OCI-LY3 (cell line): ENCODE measurements around the gene SH3PXD2A.
"Not testable (repeated sequence)": the region's sequence is repeated elsewhere in the genome, so short reads cannot be mapped to it uniquely, and the experiment has no call there.

ENCODE experiments used
- H2AFZ ChIP-seq: fragments of 200-600, 300-600 bp; shearing (Covaris generic); 2 replicates; pipeline ENCODE4 v1.6.0; 2014; ENCODE audit warnings: antibody characterized with exemption, low read depth, low read length
- H3K27ac ChIP-seq: fragments of 200-600, 300-600 bp; sonication (generic); 2 replicates; pipeline ENCODE4 v1.5.1; 2014; ENCODE audit warnings: mild to moderate bottlenecking, low read length, moderate library complexity, mixed read lengths
- H3K27me3 ChIP-seq: fragments of 200-600, 300-600 bp; sonication (generic); 2 replicates; pipeline ENCODE4 v1.6.1; 2014; ENCODE audit warnings: low read depth, low read length, mixed read lengths
- H3K36me3 ChIP-seq: fragments of 200-600, 300-600 bp; sonication (generic); replicated peaks from 2 replicates; pipeline ENCODE3; 2014; ENCODE audit warnings: low read depth, low read length, mixed read lengths
- H3K4me1 ChIP-seq: fragments of 300-600, 200-600 bp; sonication (generic); 2 replicates; pipeline ENCODE4 v1.6.1; 2014; ENCODE audit warnings: low read length, mixed read lengths
- H3K4me2 ChIP-seq: fragments of 200-600, 300-600 bp; sonication (generic); 2 replicates; pipeline ENCODE4 v1.6.1; 2014; ENCODE audit warnings: low read length, mixed read lengths
- H3K4me3 ChIP-seq: fragments of 300-600, 200-600 bp; sonication (generic); 2 replicates; pipeline ENCODE4 v1.5.1; 2014; ENCODE audit warnings: antibody characterized with exemption, mild to moderate bottlenecking, low read length, moderate library complexity
- H3K79me2 ChIP-seq: fragments of 300-600, 200-600 bp; shearing (Covaris generic); 2 replicates; pipeline ENCODE4 v1.6.1; 2014; ENCODE audit warnings: mild to moderate bottlenecking, low read length, mixed read lengths
- H3K9ac ChIP-seq: fragments of 300-600, 200-600 bp; shearing (Covaris generic); 2 replicates; pipeline ENCODE4 v1.6.0; 2014; ENCODE audit warnings: mild to moderate bottlenecking, low read length, moderate library complexity
- H3K9me3 ChIP-seq: fragments of 200-600, 300-600 bp; shearing (Covaris generic); 2 replicates; pipeline ENCODE4 v1.6.1; 2014; ENCODE audit warnings: low read length, mixed read lengths; ENCODE audit not compliant: insufficient read depth
- H4K20me1 ChIP-seq: fragments of 200-600, 300-600 bp; sonication (generic); 2 replicates; pipeline ENCODE4 v1.6.1; 2016; ENCODE audit warnings: low read length, mixed read lengths; ENCODE audit not compliant: insufficient read depth
- CTCF ChIP-seq: fragments of 200-600, 300-600 bp; sonication (generic); IDR thresholded peaks from 2 replicates; pipeline ENCODE4 v1.5.1; 2014; ENCODE audit warnings: antibody characterized with exemption, low read length, low read depth
- EZH2phosphoT487 ChIP-seq: fragments of 200-600 bp; shearing (Covaris generic); IDR thresholded peaks from 2 replicates; pipeline ENCODE4 v1.6.1; 2018; ENCODE audit warnings: antibody characterized with exemption, mixed run types, low read depth

Gene SH3PXD2A

DNA sequence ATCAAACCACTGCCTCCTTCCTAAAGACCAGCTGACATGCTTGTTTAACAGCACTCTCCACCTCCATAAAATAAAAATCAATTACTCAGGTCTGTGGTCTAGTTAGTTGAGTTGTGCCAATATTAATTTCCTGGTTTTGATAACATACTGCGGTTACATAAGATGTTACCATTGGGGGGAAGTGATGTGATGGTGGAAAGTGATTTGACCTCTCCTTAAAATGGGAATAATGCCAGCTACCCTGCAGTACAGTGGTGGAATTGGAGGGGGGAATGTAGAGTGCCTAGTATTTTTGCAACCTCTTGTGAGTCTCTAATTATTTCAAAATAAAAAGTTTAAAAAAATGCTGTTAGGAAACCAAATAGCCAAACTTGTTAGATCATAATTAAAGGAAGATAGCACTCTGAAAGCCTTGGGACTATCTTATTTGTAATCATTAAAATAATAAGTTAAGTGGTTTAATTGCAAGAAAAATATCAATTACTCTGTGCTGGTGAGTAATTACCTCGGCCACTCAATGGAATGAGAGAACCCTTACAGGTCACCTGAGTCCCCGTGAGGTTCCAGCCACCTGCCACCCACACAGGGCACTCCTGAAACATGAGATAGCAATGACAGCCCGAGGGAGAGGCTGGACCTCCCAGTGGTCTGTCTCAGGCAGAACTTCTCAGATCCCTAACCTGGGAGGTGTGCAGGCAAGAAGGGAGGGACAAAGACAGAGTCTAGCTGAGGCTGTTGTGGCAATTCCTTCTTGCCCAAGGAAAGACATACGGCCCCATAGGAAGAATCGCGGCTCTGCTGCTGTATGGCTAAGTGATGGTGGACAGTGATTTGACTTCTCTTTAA, 94.1 kb downstream of the SH3PXD2A start:
- Histone ChIP-seq H2AFZ (no peak overlapping the region), H3K4me1 (peaks cover 19% of the 10 kb centered on the region), H3K4me2 (no peak overlapping the region), H4K20me1 (no peaks in the 10 kb centered on the region), H3K9me3 (no peaks in the 10 kb centered on the region), H3K27me3 (no peaks in the 10 kb centered on the region), H3K27ac (no peak overlapping the region), H3K36me3 (no peaks in the 10 kb centered on the region), H3K4me3 (no peak overlapping the region), H3K79me2 (no peaks in the 10 kb centered on the region), H3K9ac (no peak overlapping the region)
- TF ChIP-seq CTCF (no peak), EZH2phosphoT487 (no peak)

DNA sequence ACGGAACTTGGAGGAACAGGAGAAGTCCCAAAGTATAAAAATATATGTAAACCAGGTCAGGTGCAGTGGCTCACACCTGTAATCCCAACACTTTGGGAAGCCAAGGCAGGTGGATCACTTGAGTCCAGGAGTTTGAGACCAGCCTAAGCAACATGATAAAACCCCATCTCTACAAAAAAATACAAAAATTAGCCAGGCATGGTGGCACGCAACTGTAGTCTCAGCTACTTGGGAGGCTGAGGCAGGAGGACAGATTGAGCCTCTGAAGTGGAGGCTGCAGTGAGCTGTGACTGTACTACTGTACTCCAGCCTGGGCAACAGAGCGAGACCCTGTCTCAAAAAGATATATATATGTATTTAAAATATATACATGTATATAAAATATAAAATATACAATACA, 95.1 kb downstream of the SH3PXD2A start:
- H3K79me2 ChIP-seq, H3K4me3 ChIP-seq, H4K20me1 ChIP-seq, H3K4me2 ChIP-seq, H3K27ac ChIP-seq, H3K9me3 ChIP-seq, H3K36me3 ChIP-seq, H3K27me3 ChIP-seq, H3K9ac ChIP-seq, H2AFZ ChIP-seq: not testable (repeated sequence)
- peaks cover 19% of the 10 kb centered on the region for H3K4me1 ChIP-seq

- no peak overlapping the region for H3K4me3 ChIP-seq
- no peak for TF ChIP-seq CTCF
- TF ChIP-seq EZH2phosphoT487: no peak
- H3K4me2 ChIP-seq: peak overlapping the region; percentile 24
- H3K27ac ChIP-seq: no peak overlapping the region
- no peaks in the 10 kb centered on the region for H3K79me2 ChIP-seq
- no peak overlapping the region for H3K9ac ChIP-seq
- H2AFZ ChIP-seq: peak overlapping the region; percentile 74; the same call in 1 of the 2 replicates
- no peaks in the 10 kb centered on the region for H4K20me1 ChIP-seq
- H3K36me3 ChIP-seq: no peaks in the 10 kb centered on the region
- H3K9me3 ChIP-seq: no peaks in the 10 kb centered on the region
- H3K27me3 ChIP-seq: no peaks in the 10 kb centered on the region
- peaks cover 19% of the 10 kb centered on the region for H3K4me1 ChIP-seq
Observed at GRCh38 chr10:103759100-103759781, 96.1 kb downstream of the SH3PXD2A start.

GRCh38 chr10:103758294-103758681, 97.1 kb downstream of the SH3PXD2A start:
- no peak overlapping the region for H3K9ac ChIP-seq
- H3K36me3 ChIP-seq: no peaks in the 10 kb centered on the region
- H3K79me2 ChIP-seq: no peaks in the 10 kb centered on the region
- H3K4me1 ChIP-seq: peaks cover 11% of the 10 kb centered on the region
- no peaks in the 10 kb centered on the region for H3K9me3 ChIP-seq
- H3K4me3 ChIP-seq: no peak overlapping the region
- TF ChIP-seq EZH2phosphoT487 (no peak), CTCF (no peak)
- H3K27me3 ChIP-seq: no peaks in the 10 kb centered on the region
- H3K4me2 ChIP-seq: no peak overlapping the region
- H3K27ac ChIP-seq: no peak overlapping the region
- H2AFZ ChIP-seq: no peak overlapping the region
- no peaks in the 10 kb centered on the region for H4K20me1 ChIP-seq
